ENCODE results near the gene CLTA. TPM values are rescaled to one million over a fixed set of nuclear protein-coding genes. Genes with fewer than 3 reads are reported as not detected.

Gene CLTA
- total RNA-seq, 2 experiments from 2014 or later, result 32.0 to 32.8 TPM

DNA sequence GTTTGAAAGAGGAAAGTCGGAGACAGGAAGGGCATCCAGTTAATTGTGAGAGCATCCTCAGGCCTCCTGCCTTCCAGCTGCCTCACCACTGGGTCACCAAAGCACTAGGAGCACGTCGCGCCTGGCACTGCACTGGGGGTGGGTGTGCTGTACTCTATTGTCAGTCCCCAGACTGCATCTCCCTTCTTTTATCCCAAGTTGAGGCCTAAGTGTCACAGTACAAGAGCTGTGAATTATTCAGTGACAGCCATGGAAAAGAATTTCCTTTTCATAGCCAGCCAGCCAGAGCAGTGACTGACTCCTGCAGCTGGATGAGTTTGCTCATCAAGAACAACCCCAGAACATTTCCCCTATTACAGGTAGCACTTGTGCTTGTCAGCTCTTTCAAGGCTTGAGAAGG, 16.3 kb downstream of the CLTA start:
- intact Hi-C loops (cut with DNase I, micrococcal nuclease), result no loop called here
- DNase-seq, result no peak
- ChIA-PET CTCF (no interaction called here), POLR2A (no interaction called here)
- no peak for ATAC-seq (ENCODE audit: poor library complexity)
- Histone ChIP-seq H3K4me1 (ENCODE audit: insufficient read depth, low read length) (peaks cover 35% of the 10 kb centered on the region), H3K9me3 (ENCODE audit: control insufficient read depth in 1 of 2, insufficient read depth in 1 of 2, low read length in 2 of 2) (no peaks in the 10 kb centered on the region), H3K36me3 (ENCODE audit: insufficient read depth, low read length) (peaks cover 95% of the 10 kb centered on the region), H3K27me3 (ENCODE audit: control insufficient read depth in 1 of 2, insufficient read depth in 2 of 2, low read length in 2 of 2) (no peaks in the 10 kb centered on the region), H3K27ac (ENCODE audit: low read depth in 1 of 2, low read length in 2 of 2) (peak overlapping the region in 1 of 2 donors; percentile 11), H3K4me3 (ENCODE audit: low read length) (no peak overlapping the region)
- peak overlapping the region; percentile 72 for H3K27ac Mint-ChIP-seq
- peaks cover 56% of the 10 kb centered on the region for H3K4me1 Mint-ChIP-seq (ENCODE audit: low read depth)
- H3K36me3 Mint-ChIP-seq (ENCODE audit: low read depth), result peaks cover 100% of the 10 kb centered on the region
- H3K9me3 Mint-ChIP-seq, result no peaks in the 10 kb centered on the region
- no peaks in the 10 kb centered on the region for H3K27me3 Mint-ChIP-seq
- TF ChIP-seq, protein P1, sequence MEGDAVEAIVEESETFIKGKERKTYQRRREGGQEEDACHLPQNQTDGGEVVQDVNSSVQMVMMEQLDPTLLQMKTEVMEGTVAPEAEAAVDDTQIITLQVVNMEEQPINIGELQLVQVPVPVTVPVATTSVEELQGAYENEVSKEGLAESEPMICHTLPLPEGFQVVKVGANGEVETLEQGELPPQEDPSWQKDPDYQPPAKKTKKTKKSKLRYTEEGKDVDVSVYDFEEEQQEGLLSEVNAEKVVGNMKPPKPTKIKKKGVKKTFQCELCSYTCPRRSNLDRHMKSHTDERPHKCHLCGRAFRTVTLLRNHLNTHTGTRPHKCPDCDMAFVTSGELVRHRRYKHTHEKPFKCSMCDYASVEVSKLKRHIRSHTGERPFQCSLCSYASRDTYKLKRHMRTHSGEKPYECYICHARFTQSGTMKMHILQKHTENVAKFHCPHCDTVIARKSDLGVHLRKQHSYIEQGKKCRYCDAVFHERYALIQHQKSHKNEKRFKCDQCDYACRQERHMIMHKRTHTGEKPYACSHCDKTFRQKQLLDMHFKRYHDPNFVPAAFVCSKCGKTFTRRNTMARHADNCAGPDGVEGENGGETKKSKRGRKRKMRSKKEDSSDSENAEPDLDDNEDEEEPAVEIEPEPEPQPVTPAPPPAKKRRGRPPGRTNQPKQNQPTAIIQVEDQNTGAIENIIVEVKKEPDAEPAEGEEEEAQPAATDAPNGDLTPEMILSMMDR (IDR thresholded peaks at IDR 0.05), result no peak
- H3K4me3 Mint-ChIP-seq, result no peak overlapping the region

GRCh38 chr9:36207546-36208012, 16.9 kb downstream of the CLTA start:
- TF ChIP-seq, protein P1 (IDR thresholded peaks at IDR 0.05), result no peak
- Histone ChIP-seq H3K9me3 (ENCODE audit: control insufficient read depth in 1 of 2, insufficient read depth in 1 of 2, low read length in 2 of 2) (no peaks in the 10 kb centered on the region), H3K27me3 (ENCODE audit: control insufficient read depth in 1 of 2, insufficient read depth in 2 of 2, low read length in 2 of 2) (no peaks in the 10 kb centered on the region), H3K4me1 (ENCODE audit: insufficient read depth, low read length) (peaks cover 35% of the 10 kb centered on the region), H3K27ac (ENCODE audit: low read depth in 1 of 2, low read length in 2 of 2) (peak overlapping the region in 1 of 2 donors; percentile 11), H3K4me3 (ENCODE audit: low read length) (no peak overlapping the region), H3K36me3 (ENCODE audit: insufficient read depth, low read length) (peaks cover 95% of the 10 kb centered on the region)
- Mint-ChIP-seq H3K27me3 (no peaks in the 10 kb centered on the region), H3K27ac (peak overlapping the region; percentile 72), H3K36me3 (ENCODE audit: low read depth) (peaks cover 100% of the 10 kb centered on the region), H3K4me1 (ENCODE audit: low read depth) (peaks cover 56% of the 10 kb centered on the region), H3K9me3 (no peaks in the 10 kb centered on the region), H3K4me3 (no peak overlapping the region)
- intact Hi-C loops (cut with DNase I, micrococcal nuclease), result no loop called here
- POLR2A ChIA-PET, result interaction anchor here (0.5 kb wide), 1 partner anchor 52 kb away, joined by 3 read pairs; no protein-coding TSS in a partner anchor
- DNase-seq, result no peak
- CTCF ChIA-PET, result no interaction called here
- ATAC-seq (ENCODE audit: poor library complexity), result no peak

DNA sequence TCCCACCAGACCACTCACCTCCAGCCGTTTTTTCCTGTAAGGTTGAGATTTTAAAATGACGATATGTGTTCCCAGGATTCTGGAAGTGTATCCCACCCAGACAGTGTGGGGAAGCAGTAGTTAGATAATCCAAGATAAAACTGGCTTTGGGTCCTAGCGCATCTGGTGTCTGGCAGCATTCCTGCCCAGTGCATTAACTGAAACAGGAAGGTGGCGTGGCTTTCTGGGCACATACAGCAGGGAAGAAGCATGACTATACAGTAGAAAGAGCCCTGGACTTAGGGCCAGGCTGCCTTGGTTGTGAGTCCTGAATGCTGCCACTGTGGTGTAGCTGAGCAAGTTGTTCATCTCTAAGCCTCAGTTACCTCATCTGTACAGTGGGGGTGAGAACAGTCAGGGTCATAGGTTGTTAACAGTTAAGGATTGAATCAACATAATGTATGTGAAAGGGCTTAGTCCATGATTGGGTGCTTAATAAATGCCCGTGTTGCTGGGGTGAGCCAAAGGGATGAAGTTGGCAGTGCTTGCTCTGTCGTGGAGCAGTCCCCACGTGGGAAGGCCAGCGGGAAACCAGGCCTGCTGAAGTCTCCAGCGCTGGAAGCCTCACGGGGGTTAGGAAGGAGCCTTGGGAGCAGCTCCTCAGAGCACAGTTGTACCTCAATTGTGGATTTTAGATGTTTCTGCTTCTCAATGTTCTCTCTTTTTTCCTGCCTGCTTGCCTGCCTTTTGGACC, 18.0 kb downstream of the CLTA start:
- Mint-ChIP-seq H3K27ac (peak overlapping the region; percentile 72), H3K9me3 (no peaks in the 10 kb centered on the region), H3K27me3 (no peaks in the 10 kb centered on the region), H3K4me3 (no peak overlapping the region), H3K4me1 (ENCODE audit: low read depth) (peaks cover 57% of the 10 kb centered on the region), H3K36me3 (ENCODE audit: low read depth) (peaks cover 100% of the 10 kb centered on the region)
- ChIA-PET POLR2A (no interaction called here), CTCF (no interaction called here)
- no peak overlapping the region for H3K4me3 ChIP-seq (ENCODE audit: low read length)
- TF ChIP-seq, protein P1 (IDR thresholded peaks at IDR 0.05), result no peak
- no peaks in the 10 kb centered on the region for H3K27me3 ChIP-seq (ENCODE audit: control insufficient read depth in 1 of 2, insufficient read depth in 2 of 2, low read length in 2 of 2)
- no peak for ATAC-seq (ENCODE audit: poor library complexity)
- H3K9me3 ChIP-seq (ENCODE audit: control insufficient read depth in 1 of 2, insufficient read depth in 1 of 2, low read length in 2 of 2), result no peaks in the 10 kb centered on the region
- H3K36me3 ChIP-seq (ENCODE audit: insufficient read depth, low read length), result peaks cover 97% of the 10 kb centered on the region
- H3K4me1 ChIP-seq (ENCODE audit: insufficient read depth, low read length), result peaks cover 35% of the 10 kb centered on the region
- H3K27ac ChIP-seq (ENCODE audit: low read depth in 1 of 2, low read length in 2 of 2), result no peak overlapping the region
- no peak for DNase-seq
- intact Hi-C loops (cut with DNase I, micrococcal nuclease), result no loop called here

Data from CD4-positive, alpha-beta T cell (primary cell).